HepG2 (cell line): Measurements from ENCODE around the gene XXYLT1. TPM values are rescaled to one million over a fixed set of nuclear protein-coding genes. Genes with fewer than 3 reads are reported as not detected.

ENCODE experiments used
- AGO2 ChIP-seq: fragments of 200-400 bp; formaldehyde crosslinking; optimal IDR thresholded peaks from 2 replicates; pipeline ENCODE3; 2017; ENCODE audit warnings: mild to moderate bottlenecking, low read depth, low read length, moderate library complexity
- ETV5 ChIP-seq: IDR thresholded peaks from 2 replicates; pipeline ENCODE4 v1.6.1; 2018; ENCODE audit warnings: missing biosample characterization, missing genetic modification reagents, inconsistent platforms, borderline replicate concordance
- FOXK1 ChIP-seq: sonication (generic); formaldehyde crosslinking; IDR thresholded peaks from 2 replicates; pipeline ENCODE4 v1.4.0; 2020; ENCODE audit warnings: low read depth, missing genetic modification reagents, borderline replicate concordance
- HIVEP1 ChIP-seq: sonication (generic); formaldehyde crosslinking; IDR thresholded peaks from 2 replicates; pipeline ENCODE4 v1.4.0; 2020; ENCODE audit warnings: mild to moderate bottlenecking, missing genetic modification reagents
- JUNB ChIP-seq: sonication (generic); formaldehyde crosslinking; IDR thresholded peaks from 2 replicates; pipeline ENCODE4 v1.8.0; 2022; ENCODE audit warnings: missing genetic modification reagents, mild to moderate bottlenecking, borderline replicate concordance
- LBX2 ChIP-seq: sonication (generic); formaldehyde crosslinking; IDR thresholded peaks from 2 replicates; pipeline ENCODE4 v1.5.0; 2020; ENCODE audit warnings: missing genetic modification reagents, mild to moderate bottlenecking, borderline replicate concordance
- NFE2L1 ChIP-seq: sonication (generic); formaldehyde crosslinking; IDR thresholded peaks from 2 replicates; pipeline ENCODE4 v1.4.0; 2020; ENCODE audit warnings: missing genetic modification reagents, mild to moderate bottlenecking, borderline replicate concordance
- PLRG1 ChIP-seq: fragments of 450-650 bp; conservative IDR thresholded peaks from 2 replicates; pipeline ENCODE4 v1.6.1; 2016
- SCMH1 ChIP-seq: sonication (generic); formaldehyde crosslinking; IDR thresholded peaks from 2 replicates; pipeline ENCODE4 v1.9.0; 2021; ENCODE audit warnings: missing genetic modification reagents, mild to moderate bottlenecking, borderline replicate concordance
- TEAD3 ChIP-seq: optimal IDR thresholded peaks from 2 replicates; pipeline ENCODE3; 2016; ENCODE audit warnings: borderline replicate concordance
- ZC3H13 ChIP-seq: sonication (generic); formaldehyde crosslinking; IDR thresholded peaks from 2 replicates; pipeline ENCODE4 v1.8.1; 2023; ENCODE audit warnings: mild to moderate bottlenecking, missing genetic modification reagents, moderate library complexity
- ZNF260 ChIP-seq: sonication (generic); formaldehyde crosslinking; IDR thresholded peaks from 2 replicates; pipeline ENCODE4 v1.4.0; 2020; ENCODE audit warnings: missing genetic modification reagents, low read depth, mild to moderate bottlenecking, borderline replicate concordance
- ZNF335 ChIP-seq: sonication (generic); formaldehyde crosslinking; IDR thresholded peaks from 2 replicates; pipeline ENCODE4 v1.4.0; 2020; ENCODE audit warnings: missing genetic modification reagents
- ZNF414 ChIP-seq: sonication (generic); formaldehyde crosslinking; IDR thresholded peaks from 2 replicates; pipeline ENCODE4 v1.5.0; 2020; ENCODE audit warnings: missing genetic modification reagents
- ZNF557 ChIP-seq: sonication (generic); formaldehyde crosslinking; IDR thresholded peaks from 2 replicates; pipeline ENCODE4 v1.4.0; 2020; ENCODE audit warnings: missing genetic modification reagents
- ZNF576 ChIP-seq: sonication (generic); formaldehyde crosslinking; IDR thresholded peaks from 2 replicates; pipeline ENCODE4 v1.4.0; 2020; ENCODE audit warnings: mild to moderate bottlenecking, missing genetic modification reagents
- ZNF598 ChIP-seq: sonication (generic); formaldehyde crosslinking; IDR thresholded peaks from 2 replicates; pipeline ENCODE4 v1.5.1; 2020; ENCODE audit warnings: mild to moderate bottlenecking, missing genetic modification reagents, borderline replicate concordance
- ZNF614 ChIP-seq: IDR thresholded peaks from 2 replicates; pipeline ENCODE4 v1.6.1; 2018; ENCODE audit warnings: missing biosample characterization, missing genetic modification reagents, inconsistent platforms, borderline replicate concordance
- ZNF775 ChIP-seq: sonication (generic); formaldehyde crosslinking; IDR thresholded peaks from 2 replicates; pipeline ENCODE4 v1.4.0; 2020; ENCODE audit warnings: missing genetic modification reagents, mild to moderate bottlenecking, moderate library complexity, borderline replicate concordance
- polyA plus RNA-seq, 8 experiments: library from polyadenylated mRNA; depleted of rRNA in 3 of 8; stranded (reverse) in 7 of 8; unstranded in 1 of 8; fragments of >200 nt; fragmentation: Illumina TruSeq in 4 of 8; extraction: Trizol in 4 of 8; gene quantifications; 2 replicates each; pipeline versions ENCODE4 v1.2.1 to v1.2.3, GENCODE V29; 2011 to 2016; ENCODE audit warnings: low read depth in 4 of 8, missing spikeins in 1 of 8, mixed read lengths in 1 of 8; ENCODE audit not compliant: insufficient read depth in 1 of 8
- total RNA-seq, 5 experiments: library from RNA; depleted of rRNA; stranded (reverse); fragments of >200 nt; fragmentation: Illumina TruSeq; extraction: Trizol; gene quantifications; 2 replicates each; pipeline ENCODE4 v1.2.3, GENCODE V29; 2016; ENCODE audit warnings: low read depth in 1 of 5
- TF ChIP-seq, protein P1 (sequence below): sonication (generic); formaldehyde crosslinking; IDR thresholded peaks from 2 replicates; pipeline ENCODE4 v1.8.0; 2023; ENCODE audit warnings: mild to moderate bottlenecking, missing genetic modification reagents
- TF ChIP-seq, protein P2 (sequence below): sonication (generic); formaldehyde crosslinking; IDR thresholded peaks from 2 replicates; pipeline ENCODE4 v1.4.0; 2020; ENCODE audit warnings: missing genetic modification reagents, low read depth, mild to moderate bottlenecking, borderline replicate concordance
- TF ChIP-seq, protein P3 (sequence below): sonication (generic); formaldehyde crosslinking; IDR thresholded peaks from 2 replicates; pipeline ENCODE4; 2020; ENCODE audit warnings: missing genetic modification reagents, mild to moderate bottlenecking, borderline replicate concordance

The XXYLT1 gene
- total and polyA plus RNA-seq, 2 of the 13 experiments (the other 11 are each of a cell fraction or from before 2014, with no cell fraction given), result 17.7 to 19.0 TPM

GRCh38 chr3:195198426-195199346 is 72.3 kb downstream of the XXYLT1 start (continued):
- TF ChIP-seq, protein P1, sequence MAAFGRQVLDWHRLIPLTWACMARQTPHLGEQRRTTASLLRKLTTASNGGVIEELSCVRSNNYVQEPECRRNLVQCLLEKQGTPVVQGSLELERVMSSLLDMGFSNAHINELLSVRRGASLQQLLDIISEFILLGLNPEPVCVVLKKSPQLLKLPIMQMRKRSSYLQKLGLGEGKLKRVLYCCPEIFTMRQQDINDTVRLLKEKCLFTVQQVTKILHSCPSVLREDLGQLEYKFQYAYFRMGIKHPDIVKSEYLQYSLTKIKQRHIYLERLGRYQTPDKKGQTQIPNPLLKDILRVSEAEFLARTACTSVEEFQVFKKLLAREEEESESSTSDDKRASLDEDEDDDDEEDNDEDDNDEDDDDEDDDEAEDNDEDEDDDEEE (CRISPR knock-in tag), result no peak
- TF ChIP-seq, protein P2, sequence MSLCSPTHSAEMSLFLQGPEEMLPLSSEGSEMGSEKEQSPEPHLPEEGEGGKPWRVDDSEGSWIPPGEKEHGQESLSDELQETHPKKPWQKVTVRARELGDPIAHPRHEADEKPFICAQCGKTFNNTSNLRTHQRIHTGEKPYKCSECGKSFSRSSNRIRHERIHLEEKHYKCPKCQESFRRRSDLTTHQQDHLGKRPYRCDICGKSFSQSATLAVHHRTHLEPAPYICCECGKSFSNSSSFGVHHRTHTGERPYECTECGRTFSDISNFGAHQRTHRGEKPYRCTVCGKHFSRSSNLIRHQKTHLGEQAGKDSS (CRISPR knock-in tag), result peak; percentile 68; the same call in 1 of the 2 replicates
- no peak for TF ChIP-seq ZNF557
- TF ChIP-seq, protein P3, sequence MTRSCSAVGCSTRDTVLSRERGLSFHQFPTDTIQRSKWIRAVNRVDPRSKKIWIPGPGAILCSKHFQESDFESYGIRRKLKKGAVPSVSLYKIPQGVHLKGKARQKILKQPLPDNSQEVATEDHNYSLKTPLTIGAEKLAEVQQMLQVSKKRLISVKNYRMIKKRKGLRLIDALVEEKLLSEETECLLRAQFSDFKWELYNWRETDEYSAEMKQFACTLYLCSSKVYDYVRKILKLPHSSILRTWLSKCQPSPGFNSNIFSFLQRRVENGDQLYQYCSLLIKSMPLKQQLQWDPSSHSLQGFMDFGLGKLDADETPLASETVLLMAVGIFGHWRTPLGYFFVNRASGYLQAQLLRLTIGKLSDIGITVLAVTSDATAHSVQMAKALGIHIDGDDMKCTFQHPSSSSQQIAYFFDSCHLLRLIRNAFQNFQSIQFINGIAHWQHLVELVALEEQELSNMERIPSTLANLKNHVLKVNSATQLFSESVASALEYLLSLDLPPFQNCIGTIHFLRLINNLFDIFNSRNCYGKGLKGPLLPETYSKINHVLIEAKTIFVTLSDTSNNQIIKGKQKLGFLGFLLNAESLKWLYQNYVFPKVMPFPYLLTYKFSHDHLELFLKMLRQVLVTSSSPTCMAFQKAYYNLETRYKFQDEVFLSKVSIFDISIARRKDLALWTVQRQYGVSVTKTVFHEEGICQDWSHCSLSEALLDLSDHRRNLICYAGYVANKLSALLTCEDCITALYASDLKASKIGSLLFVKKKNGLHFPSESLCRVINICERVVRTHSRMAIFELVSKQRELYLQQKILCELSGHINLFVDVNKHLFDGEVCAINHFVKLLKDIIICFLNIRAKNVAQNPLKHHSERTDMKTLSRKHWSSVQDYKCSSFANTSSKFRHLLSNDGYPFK (CRISPR knock-in tag), result no peak
- peak; percentile 47 for TF ChIP-seq TEAD3 (CRISPR knock-in tag)
- TF ChIP-seq JUNB (CRISPR knock-in tag), result peak; percentile 34; the same call in 1 of the 2 replicates
- TF ChIP-seq NFE2L1 (CRISPR knock-in tag), result no peak
- TF ChIP-seq PLRG1, result no peak
- TF ChIP-seq LBX2 (CRISPR knock-in tag), result no peak
- peak; percentile 71; the same call in 1 of the 2 replicates for TF ChIP-seq FOXK1 (CRISPR knock-in tag)
- no peak for TF ChIP-seq ZNF335 (CRISPR knock-in tag)
- no peak for TF ChIP-seq ZNF598 (CRISPR knock-in tag)
- TF ChIP-seq ZNF775 (CRISPR knock-in tag), result no peak
- TF ChIP-seq ZC3H13, result no peak; the same call in 1 of the 2 replicates
- no peak for TF ChIP-seq ZNF414
- TF ChIP-seq AGO2, result no peak
- TF ChIP-seq SCMH1 (CRISPR knock-in tag), result no peak
- TF ChIP-seq ETV5 (CRISPR knock-in tag), result peak; percentile 89; the same call in 1 of the 2 replicates
- TF ChIP-seq ZNF576 (CRISPR knock-in tag), result no peak
- TF ChIP-seq ZNF260 (CRISPR knock-in tag), result no peak
- no peak for TF ChIP-seq HIVEP1 (CRISPR knock-in tag)
- TF ChIP-seq ZNF614 (CRISPR knock-in tag), result peak; percentile 84
